GM21528 (cell line): ENCODE measurements around the gene GPX6.
"Not testable (repeated sequence)": the region's sequence is repeated elsewhere in the genome, so short reads cannot be mapped to it uniquely, and the experiment has no call there.

Experiments used
- ATAC-seq: cut with Tn5 transposase; IDR thresholded peaks from one replicate; pipeline ENCODE4 v1.9.1; 2021; ENCODE audit warnings: mild to moderate bottlenecking, moderate library complexity; ENCODE audit not compliant: unreplicated experiment, low FRiP score

The GPX6 gene, protein sequence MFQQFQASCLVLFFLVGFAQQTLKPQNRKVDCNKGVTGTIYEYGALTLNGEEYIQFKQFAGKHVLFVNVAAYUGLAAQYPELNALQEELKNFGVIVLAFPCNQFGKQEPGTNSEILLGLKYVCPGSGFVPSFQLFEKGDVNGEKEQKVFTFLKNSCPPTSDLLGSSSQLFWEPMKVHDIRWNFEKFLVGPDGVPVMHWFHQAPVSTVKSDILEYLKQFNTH

DNA sequence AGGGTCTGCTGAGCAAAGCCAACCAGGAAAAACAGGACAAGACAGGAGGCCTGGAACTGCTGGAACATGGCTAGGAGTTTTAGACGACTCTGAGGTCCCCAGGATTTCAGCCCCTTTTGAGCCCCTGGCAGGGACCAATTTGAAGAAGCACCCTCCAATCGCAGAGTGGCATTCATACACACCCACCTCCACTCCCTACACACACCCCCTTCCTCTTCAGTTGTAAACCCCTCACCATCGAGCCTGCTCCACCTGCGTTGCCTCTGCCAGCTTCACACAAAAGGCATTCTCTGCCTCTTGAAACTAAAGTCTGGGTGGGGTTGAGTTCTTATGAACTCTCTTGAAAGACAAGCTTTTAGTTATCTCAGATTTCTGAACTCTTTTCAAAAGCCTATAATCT lies at the start of gene GPX6:
TSS of gene GPX6 (minus strand) at position 118 of the 400 bp plus-strand sequence. CDS start at position 68, 50 bp downstream.
- ATAC-seq = no peak

DNA sequence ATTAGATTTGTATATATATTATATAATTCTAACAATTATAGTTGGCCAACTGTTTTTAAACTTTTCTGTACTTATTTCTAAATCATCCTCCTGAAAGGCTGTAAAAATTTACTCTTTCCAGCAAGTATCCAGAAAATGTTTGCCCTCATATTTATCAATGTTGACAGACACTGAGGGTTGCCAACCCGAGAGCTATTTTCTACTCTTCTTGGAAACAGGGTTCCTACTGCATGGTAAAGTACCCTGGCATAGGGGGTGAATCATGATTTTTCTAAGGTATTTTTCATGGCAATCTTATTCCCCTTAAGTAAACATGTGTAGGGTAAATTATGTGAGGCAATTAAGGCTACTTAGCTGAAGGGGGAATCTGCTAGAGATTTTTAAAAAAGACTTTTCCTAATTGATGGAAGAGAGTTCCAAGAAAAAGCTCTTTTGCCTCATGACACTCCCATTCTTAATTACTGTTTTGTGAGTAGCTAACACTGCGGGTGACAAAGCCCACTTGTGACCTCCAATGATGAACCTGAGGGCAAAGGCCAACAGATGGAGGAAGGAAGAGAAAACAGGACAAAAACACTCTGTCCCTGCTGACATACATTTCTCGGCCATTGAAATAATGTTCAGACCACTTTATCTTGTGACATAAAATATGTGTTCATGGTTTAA lies 48.0 kb upstream of the GPX6 start:
- ATAC-seq = no peak

DNA sequence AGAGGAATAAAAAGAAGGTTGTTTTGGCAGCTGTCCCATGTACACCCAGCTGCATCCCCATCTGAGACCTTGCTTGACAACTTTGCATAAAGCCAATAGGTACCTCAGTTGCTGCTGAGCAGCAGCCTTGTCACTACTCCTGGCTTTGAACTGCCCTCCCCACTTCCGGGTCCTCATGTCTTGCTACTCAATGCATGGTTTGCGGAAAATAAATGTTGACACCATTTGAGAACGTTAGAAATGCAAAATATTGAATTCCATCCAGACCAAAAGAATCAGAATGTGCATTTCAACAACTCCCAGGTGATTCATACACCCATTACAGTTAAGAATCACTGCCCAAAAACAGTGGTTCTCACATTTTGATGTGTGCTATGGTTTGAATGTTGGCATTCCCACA lies 43.0 kb upstream of the GPX6 start:
- no peak for ATAC-seq

DNA sequence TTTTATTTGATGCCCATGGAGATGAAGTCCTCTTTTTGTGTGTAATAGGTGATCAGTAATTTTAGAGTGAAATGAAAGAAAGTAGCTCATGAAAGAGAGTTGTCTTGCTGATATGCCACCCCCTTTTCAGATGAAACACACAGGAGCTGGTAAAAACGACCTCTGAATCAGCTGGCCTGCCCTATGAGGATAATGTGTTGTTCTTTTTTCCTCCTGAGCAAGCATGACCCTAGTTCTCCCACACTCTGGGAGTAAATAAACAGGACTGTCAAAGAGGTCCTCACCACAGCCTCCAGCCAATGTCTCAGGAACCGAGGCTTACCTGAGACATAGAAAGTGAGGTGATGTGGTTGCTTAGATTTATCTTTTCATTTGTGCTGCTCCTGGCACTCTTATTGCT lies 39.5 kb upstream of the GPX6 start:
- no peak for ATAC-seq

DNA sequence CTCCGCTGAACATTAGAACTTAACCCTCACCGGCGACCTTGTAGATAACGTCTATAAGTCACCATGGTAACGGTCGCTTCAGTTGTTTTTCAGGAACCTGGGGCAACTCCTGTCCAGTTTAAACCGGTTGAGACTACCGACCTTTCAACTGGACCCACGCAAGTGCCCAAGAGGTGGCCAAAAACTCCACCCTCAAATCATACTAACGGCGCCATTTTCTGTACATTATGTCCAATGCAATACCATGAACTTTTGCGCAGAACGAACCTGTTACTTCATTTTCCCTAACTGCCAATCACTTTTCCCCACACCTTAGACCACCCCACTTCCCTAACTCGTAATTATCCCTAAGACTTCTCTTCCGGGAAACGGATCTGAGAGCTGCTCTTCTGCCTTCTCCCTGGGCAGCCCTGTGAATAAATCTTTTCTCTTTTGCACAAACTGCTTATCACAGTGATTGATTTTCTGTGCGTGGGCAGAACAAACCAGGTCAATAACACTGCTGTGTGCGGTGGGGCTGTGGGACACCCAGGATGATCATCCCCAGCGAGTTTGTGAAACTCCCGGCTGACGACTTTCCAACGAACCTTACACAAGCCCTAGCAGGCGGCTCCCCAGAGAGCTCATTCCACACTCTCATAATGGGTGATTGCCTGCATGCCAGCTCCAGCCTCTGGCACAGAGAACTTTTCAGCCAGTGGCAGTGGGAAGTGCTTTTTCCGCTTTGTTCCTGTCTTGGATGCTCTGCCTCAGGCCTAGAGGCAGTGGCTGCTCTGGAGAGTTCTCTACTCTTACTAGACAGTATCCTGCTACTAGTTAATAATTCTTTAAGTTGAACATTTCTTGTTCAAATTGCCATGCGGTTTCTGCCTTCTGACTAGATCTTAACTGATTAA lies 38.6 kb upstream of the GPX6 start:
- ATAC-seq = no peak

DNA sequence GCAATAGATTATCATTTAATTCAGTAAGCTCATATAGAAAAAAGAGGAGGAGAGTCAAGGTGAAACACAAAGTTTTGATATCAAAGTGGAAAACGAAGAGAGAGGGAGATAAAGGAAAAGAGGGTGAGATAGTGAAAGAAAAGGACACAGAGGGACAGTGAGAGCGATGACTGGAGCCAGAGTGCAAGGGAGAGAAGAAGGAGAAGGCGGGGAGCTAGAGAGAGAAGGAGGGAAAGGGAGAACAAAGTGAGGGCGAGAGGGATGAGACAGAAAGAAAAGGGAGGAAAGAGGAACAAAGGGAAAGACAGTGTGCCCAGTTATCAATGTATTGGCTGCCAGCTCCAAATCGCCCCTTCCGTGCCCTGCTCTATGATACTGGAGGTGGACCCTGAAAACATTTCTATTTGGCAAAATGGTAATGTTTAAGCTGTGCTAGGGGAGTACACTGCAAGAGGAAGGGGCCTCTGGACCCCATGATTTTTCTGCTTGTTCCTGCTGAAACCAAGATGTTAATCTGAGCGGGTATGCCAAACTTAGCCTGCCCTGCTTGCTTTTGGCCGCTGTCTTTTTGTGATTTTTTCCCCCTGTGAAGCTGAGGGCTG lies 37.9 kb upstream of the GPX6 start:
- ATAC-seq = no peak

DNA sequence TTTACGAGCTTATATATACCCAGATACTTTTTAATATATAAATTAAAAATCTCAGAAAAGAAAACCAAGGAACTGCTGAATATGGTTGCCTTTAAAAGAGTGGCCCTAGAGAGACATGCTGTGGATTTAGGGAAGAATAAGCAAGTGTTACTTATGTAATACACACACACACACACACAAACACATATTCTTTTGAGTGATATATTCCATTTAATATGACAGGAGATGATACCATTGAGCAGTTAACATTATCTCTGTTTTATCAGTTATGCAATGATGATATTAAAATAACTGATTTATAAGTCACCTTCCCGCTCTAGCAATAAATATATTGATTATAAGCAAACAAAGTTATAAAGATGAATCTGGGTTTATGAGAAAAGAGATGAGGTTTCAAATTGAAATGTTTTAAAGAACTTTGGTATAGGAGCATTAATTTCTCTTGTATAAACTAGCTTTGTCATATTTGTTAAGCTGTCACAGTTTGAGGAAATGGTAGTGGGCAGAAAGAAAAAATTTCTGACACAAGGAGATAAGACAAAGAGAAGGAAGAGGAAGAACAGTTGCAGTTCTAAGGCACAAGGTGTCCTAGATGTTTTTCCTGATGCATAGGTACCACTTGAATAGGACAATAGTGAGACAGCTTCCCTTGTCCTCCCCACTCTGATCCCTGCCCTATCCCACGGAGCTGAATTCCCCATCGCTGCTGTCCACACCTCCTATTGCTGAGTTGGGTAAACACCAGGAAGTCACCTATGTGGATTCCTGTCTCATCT lies 36.5 kb upstream of the GPX6 start:
- ATAC-seq = no peak

DNA sequence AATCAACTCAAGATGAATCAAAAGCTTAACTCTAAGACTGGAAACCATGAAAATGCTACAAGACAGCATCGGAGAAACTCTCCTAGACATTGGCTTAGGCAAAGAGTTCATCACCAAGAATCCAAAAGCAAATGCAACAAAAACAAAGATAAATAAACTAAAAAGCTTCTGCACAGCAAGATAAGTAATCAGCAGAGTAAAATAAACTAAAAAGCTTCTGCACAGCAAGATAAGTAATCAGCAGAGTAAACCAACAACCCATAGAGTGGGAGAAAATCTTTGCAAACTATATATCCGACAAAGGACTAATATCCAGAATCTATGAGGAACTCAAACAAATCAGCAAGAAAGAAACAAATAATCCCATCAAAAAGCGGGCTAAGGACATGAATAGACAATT lies 31.4 kb upstream of the GPX6 start:
- ATAC-seq = not testable (repeated sequence)

DNA sequence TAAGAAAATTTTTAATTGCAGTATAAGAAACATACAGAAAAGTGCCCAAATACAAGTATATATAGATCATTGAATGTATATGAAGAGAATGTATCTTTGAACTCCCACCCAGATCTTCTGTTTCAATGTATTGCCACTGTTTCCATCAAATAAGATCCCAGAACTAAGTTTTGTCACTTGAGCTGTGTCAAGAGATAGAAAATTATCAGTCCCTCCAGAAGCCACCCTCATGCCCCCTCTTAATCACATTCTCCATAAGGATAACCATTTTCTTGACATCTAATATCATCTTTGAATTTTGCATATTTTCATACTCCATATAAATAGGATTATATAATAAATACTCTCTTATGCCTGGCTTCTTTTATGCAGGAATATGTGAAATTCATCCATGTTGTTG lies 30.4 kb upstream of the GPX6 start:
- ATAC-seq = no peak

DNA sequence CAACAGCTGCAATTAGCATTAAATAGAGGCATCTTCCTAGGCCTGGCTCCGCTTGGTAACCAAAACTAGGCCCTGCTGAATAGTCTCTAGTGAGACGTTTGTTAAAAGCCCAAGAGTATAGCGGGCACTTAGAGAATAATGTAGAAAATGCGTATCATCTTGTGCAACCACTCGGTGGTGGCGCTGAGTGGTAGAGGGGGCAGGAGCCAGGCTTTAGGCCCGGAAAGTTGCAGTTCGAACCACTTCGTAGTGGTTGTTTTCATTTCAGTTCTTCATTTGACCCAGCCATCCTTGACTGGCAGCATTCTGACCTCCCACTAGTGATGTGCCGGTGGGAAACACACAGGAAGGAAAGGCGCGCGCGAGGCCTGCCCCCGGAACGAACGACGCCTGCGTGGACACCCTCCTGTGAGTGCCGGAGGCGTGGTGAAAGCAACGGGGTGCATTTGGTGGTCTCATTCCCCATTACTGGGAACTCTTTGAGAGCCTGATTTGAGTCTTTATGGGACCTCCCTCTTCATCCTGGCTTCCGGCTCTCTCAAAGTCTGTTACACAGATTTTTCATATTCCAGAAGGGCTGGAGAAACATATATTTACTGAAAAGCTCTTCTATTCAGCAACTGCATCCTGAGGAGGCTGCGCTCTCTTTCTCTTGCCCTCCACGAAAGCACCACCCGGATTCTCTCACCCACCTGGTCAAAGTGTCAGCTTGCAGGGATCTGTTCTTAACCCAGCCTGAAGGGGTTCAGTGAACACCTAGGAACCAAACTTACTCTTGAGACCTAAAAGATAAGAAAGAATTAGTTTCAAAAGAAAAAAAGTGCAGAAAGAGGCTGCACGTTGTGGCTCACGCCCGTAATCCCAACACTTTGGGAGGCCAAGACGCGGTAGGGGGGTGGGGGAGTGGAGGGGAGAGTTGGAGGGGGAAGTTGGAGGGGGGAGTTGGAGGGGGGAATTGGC lies 28.3 kb upstream of the GPX6 start:
- no peak for ATAC-seq

DNA sequence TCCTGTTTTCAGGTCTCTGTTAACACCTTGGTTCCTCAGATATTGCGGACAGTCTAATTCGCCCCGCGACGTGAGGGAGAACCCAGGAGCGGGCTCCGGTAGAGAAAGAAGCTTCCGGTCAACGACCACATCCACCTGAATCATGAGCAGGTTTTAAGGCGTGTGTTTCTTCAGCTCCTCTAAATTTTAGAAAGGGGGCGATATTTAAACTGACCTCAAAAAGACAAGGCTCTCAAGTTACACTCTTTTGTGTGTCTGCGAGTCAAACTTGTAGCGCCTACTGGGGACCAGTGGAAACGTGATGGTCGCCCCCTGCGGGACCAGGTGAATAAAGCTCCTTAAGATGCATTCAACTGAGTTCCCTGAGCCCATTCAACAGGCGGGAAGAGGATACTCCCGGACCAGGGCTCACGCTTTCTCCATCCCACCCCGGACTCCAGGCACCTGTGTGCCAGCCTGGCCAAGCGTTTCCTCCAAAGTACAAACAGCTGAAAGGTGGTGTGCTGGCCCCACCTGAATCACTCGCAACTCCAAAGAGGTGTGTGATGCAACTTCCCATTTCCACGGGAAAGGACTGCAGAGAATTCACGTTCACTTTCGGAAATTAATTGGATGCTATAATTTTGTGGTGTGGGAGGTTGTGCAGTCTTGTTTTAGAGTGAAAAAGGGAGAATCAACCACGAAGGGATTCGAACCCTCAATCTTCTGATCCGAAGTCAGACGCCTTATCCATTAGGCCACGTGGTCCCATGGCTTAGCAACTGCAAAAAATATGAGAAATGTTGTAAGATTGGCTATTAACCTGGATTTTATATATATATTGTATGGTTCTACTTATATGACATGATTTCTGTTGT lies 27.1 kb upstream of the GPX6 start:
- peak; percentile 58 for ATAC-seq

DNA sequence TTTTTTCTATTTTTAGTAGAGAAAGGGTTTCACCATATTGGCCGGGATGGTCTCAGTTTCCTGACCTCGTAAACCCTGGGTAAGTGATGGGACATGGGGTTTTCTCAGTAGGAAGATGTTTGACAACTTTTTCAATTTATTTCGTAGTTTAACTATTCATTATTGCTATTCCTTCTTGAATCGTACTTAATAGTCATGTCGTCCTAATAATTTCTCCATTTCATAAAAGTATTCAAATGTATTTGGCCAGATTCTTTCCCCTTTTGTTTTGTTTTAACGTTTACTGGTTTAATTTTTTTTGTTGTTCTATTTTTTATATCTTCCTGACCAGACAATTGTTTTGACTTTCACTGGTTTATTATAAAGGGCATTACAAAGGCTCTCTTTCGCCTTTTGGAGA lies 26.4 kb upstream of the GPX6 start:
- ATAC-seq = no peak

DNA sequence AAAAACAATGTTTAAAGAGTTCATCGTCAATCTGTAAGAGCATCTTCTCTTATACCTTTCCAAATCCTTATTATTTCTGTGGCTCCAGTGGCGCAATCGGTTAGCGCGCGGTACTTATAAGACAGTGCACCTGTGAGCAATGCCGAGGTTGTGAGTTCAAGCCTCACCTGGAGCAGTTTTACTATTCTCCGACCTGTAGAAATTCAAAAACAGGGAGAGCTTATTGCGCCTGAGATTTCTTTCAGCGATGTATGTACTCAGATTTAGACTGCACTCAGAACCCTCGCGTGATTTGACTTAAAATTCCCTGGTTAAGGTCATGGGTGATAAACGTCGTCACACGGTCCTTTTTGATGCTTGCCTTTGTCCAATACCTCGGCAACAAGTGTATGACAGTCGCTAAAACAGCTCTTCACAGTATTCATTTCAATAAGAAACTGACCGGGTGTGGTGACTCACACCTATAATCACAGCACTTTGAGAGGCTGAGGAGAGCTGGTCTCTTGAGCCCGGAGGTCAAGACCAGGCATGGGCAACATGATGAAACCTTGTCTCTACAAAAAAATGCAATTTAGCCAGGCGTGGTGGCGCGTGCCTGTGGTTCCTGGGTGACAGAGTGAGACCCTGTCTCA lies 22.0 kb upstream of the GPX6 start:
- ATAC-seq = no peak

DNA sequence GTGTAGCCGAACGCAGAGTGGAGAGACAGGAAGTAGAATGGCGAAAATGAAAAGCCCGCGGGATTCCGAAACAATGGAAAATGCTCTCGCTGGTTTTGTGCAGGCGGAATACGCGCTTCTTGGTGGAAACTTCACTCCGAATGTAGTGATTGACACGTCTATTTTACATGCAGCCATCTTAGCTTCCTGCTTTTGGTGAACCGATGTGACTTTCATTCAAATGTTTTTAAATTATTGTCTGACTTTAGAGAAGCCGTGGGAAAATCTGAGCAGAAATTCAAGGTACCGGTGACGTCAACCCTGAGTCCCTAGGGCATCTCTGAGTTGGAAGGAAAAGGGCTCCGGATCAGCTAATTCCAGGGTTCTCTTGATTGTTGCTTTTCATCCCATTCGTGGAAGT lies 21.5 kb upstream of the GPX6 start:
- ATAC-seq = no peak

DNA sequence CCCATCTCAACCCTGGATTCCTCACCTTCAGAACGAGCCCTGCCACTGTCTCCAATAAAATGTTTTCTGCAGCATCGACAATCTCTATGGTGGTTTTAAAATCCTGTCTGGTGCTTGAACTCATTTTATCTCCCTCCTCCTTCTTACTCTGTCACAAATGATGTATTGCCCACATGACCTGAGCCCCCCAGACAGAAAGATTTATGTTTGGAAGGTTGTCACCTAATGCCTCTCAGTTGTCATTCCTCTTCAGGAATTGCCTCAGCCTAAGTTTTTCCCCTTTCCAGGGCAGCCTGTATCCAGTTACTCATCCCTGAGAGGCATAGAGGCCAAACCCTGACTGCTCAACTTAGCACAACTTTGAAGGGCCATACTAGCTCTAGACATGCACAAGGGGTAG lies 19.3 kb upstream of the GPX6 start:
- no peak for ATAC-seq

DNA sequence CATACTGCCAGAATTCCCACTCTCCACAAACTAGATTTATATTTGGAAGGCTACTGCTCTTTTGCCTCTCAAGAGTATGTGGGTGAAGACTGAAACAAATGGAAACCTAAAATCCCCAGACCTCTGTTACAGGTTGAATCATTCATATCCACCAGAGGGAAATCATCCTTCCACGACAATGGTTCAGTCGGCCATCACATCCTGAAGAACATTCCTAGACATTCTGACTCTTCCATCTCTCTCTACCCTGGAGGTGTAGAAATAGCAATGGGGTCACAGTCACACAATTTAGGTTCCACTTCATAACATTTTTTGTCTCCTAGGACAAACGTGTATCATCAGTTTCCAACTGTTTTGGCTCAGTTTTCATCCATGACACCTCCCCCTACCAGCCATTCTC lies 18.7 kb upstream of the GPX6 start:
- ATAC-seq = no peak

DNA sequence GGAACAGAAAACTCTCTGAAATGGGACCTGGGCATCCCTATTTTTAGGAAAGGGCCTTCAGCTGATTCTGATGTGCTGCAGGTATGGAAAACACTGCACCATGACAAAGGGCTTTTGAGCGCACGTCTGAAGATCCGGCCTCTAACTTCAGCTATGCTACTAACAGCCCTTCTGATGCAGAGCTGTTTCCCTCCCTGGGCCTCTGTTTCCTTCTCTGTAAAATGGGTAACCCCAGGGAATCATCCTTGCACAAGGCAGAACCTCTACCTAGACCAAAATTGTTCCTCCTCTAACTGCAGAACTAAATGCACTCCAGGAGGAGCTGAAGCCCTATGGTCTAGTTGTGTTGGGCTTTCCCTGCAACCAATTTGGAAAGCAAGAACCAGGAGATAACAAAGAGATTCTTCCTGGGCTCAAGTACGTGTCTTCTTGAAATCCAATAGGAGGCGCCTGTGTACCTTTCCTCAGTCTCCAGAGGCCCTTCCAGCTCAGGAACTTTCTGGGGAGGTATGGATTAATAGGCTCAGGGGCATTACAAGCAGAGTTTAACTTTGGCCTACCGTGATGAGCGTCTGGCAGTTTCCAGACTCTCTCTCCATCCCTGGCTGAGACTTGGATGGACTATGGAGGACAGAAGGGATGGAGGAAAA lies 16.0 kb upstream of the GPX6 start:
- no peak for ATAC-seq
